Peyer's patch (tissue), 4 donors: ENCODE data around the gene MIER1. TPM values are rescaled to one million over a fixed set of nuclear protein-coding genes. Genes with fewer than 3 reads are reported as not detected.
"Not testable (repeated sequence)": the region's sequence is repeated elsewhere in the genome, so short reads cannot be mapped to it uniquely, and the experiment has no call there.

ENCODE experiments used
- DNase-seq, 3 donors: peaks; one replicate each; pipeline ENCODE4 v3.0.0-alpha.2; 2017 to 2019
- H3K27ac ChIP-seq, 4 donors: fragments of 200-600 bp; sonication (generic); one replicate each; pipeline ENCODE4 v1.5.1; 2016 to 2019
- H3K27me3 ChIP-seq, 2 donors: fragments of 200-600 bp; sonication (generic); one replicate each; pipeline ENCODE4 v1.5.1; 2019
- H3K36me3 ChIP-seq, 3 donors: fragments of 200-600 bp; sonication (generic); one replicate each; pipeline ENCODE4 v1.5.1; 2016 to 2019
- H3K4me1 ChIP-seq, 4 donors: fragments of 200-600 bp; sonication (generic); one replicate each; pipeline ENCODE4 v1.5.1; 2016 to 2019
- H3K4me3 ChIP-seq, 4 donors: fragments of 200-600 bp; sonication (generic); 1 replicate in 3 of 4; 2 replicates in 1 of 4; pipeline ENCODE4 v1.5.1; 2016 to 2019; ENCODE audit warnings: mild to moderate bottlenecking in 1 of 4
- H3K9me3 ChIP-seq, 4 donors: fragments of 200-600 bp; sonication (generic); one replicate each; pipeline ENCODE4 v1.5.1; 2016 to 2019; ENCODE audit warnings: mild to moderate bottlenecking in 1 of 4
- POLR2A ChIP-seq, 2 donors: fragments of 450-650 bp; IDR thresholded peaks; one replicate each; pipeline ENCODE4 v1.5.1; 2017; ENCODE audit warnings: antibody characterized with exemption in 2 of 2, mild to moderate bottlenecking in 2 of 2, moderate library complexity in 2 of 2
- total RNA-seq, 4 donors: library from RNA; depleted of rRNA; stranded (reverse); fragments of >200 nt; gene quantifications; one replicate each; pipeline ENCODE4 v1.1.0, GENCODE V29; 2016
- TF ChIP-seq, protein P1 (sequence below), 6 experiments: fragments of 450-650 bp in 4 of 6; fragments of 200-600 bp in 2 of 6; sonication (generic) in 1 of 6; IDR thresholded peaks; one replicate each; pipeline ENCODE4 v1.5.1; 2017 to 2019; ENCODE audit warnings: antibody characterized with exemption in 6 of 6, mild to moderate bottlenecking in 3 of 6, moderate library complexity in 1 of 6

Gene MIER1
- total RNA-seq, 4 donors from 2014 or later = 25.3 to 56.1 (median 39.5) TPM

DNA sequence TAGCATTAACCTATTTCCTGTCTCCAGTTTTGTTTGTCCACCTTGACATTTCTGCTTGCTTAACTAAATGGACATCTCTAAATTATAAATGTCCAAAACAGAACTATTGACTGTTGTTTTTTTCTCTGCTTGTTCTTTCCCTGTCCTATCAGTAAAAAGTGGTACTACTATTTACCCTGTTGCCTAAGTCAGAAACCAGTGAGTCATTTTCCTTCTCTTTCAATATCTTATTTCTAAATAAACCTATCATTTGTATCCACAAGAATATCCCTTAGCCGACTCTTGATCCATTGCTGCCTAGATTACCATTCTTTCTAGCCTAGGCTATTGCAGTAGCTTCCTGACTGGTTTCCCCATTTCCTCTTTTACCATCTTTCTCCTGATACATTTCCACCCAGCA, 22.5 kb downstream of the MIER1 start:
- H3K27ac ChIP-seq = no peak overlapping the region

GRCh38 chr1:66951513-66951912, 26.7 kb downstream of the MIER1 start:
- peaks cover 0 to 45% (median 0%) of the 10 kb centered on the region in 3 donors for H3K36me3 ChIP-seq
- TF ChIP-seq POLR2A (IDR thresholded peaks at IDR 0.05) = no peak
- TF ChIP-seq, protein P1, sequence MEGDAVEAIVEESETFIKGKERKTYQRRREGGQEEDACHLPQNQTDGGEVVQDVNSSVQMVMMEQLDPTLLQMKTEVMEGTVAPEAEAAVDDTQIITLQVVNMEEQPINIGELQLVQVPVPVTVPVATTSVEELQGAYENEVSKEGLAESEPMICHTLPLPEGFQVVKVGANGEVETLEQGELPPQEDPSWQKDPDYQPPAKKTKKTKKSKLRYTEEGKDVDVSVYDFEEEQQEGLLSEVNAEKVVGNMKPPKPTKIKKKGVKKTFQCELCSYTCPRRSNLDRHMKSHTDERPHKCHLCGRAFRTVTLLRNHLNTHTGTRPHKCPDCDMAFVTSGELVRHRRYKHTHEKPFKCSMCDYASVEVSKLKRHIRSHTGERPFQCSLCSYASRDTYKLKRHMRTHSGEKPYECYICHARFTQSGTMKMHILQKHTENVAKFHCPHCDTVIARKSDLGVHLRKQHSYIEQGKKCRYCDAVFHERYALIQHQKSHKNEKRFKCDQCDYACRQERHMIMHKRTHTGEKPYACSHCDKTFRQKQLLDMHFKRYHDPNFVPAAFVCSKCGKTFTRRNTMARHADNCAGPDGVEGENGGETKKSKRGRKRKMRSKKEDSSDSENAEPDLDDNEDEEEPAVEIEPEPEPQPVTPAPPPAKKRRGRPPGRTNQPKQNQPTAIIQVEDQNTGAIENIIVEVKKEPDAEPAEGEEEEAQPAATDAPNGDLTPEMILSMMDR (IDR thresholded peaks at IDR 0.05) = no peak

More for the DNA sequence above, 22.5 kb downstream of the MIER1 start:
- no peak for TF ChIP-seq POLR2A (IDR thresholded peaks at IDR 0.05)
- TF ChIP-seq, protein P1 (IDR thresholded peaks at IDR 0.05) = no peak
- no peak for DNase-seq
- H3K9me3 ChIP-seq = no peaks in the 10 kb centered on the region
- H3K27me3 ChIP-seq = no peaks in the 10 kb centered on the region
- peaks cover 0 to 47% (median 0%) of the 10 kb centered on the region in 3 donors for H3K36me3 ChIP-seq
- no peak overlapping the region for H3K4me3 ChIP-seq
- peaks cover 0 to 9% (median 0%) of the 10 kb centered on the region in 4 donors for H3K4me1 ChIP-seq

GRCh38 chr1:66954208-66954607, 29.4 kb downstream of the MIER1 start:
- peaks cover 0 to 38% (median 0%) of the 10 kb centered on the region in 3 donors for H3K36me3 ChIP-seq

More at GRCh38 chr1:66951513-66951912, 26.7 kb downstream of the MIER1 start:
- no peak for DNase-seq
- Histone ChIP-seq H3K27me3 (no peaks in the 10 kb centered on the region), H3K4me1 (no peaks in the 10 kb centered on the region), H3K4me3 (no peak overlapping the region), H3K27ac (no peak overlapping the region), H3K9me3 (no peaks in the 10 kb centered on the region)

DNA sequence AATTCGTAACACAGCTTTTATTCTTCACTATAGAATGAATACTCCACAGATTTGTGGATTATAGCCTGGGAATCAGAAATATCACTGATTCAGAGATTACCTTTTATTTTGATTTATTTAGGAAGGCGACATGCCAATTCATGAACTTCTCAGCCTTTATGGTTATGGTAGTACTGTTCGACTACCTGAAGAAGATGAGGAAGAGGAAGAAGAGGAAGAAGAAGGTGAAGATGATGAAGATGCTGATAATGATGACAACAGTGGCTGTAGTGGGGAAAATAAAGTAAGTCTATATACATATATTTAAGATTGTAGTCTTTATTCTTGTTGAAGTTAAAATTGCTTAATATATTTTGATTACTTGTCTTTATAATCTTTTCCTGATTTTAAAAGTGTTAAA, 33.1 kb downstream of the MIER1 start:
- Histone ChIP-seq H3K4me1 (no peaks in the 10 kb centered on the region), H3K36me3 (peaks cover 0 to 55% (median 0%) of the 10 kb centered on the region in 3 donors), H3K27ac (no peak overlapping the region), H3K27me3 (no peaks in the 10 kb centered on the region), H3K4me3 (no peak overlapping the region), H3K9me3 (no peaks in the 10 kb centered on the region)
- TF ChIP-seq POLR2A (IDR thresholded peaks at IDR 0.05) = no peak
- TF ChIP-seq, protein P1 (IDR thresholded peaks at IDR 0.05) = no peak
- DNase-seq = no peak

More at GRCh38 chr1:66954208-66954607, 29.4 kb downstream of the MIER1 start:
- H3K27ac ChIP-seq = no peak overlapping the region
- no peaks in the 10 kb centered on the region for H3K4me1 ChIP-seq
- no peaks in the 10 kb centered on the region for H3K27me3 ChIP-seq
- TF ChIP-seq POLR2A (IDR thresholded peaks at IDR 0.05) = no peak
- TF ChIP-seq, protein P1 (IDR thresholded peaks at IDR 0.05) = no peak
- no peak overlapping the region for H3K4me3 ChIP-seq
- no peak for DNase-seq
- no peaks in the 10 kb centered on the region for H3K9me3 ChIP-seq

DNA sequence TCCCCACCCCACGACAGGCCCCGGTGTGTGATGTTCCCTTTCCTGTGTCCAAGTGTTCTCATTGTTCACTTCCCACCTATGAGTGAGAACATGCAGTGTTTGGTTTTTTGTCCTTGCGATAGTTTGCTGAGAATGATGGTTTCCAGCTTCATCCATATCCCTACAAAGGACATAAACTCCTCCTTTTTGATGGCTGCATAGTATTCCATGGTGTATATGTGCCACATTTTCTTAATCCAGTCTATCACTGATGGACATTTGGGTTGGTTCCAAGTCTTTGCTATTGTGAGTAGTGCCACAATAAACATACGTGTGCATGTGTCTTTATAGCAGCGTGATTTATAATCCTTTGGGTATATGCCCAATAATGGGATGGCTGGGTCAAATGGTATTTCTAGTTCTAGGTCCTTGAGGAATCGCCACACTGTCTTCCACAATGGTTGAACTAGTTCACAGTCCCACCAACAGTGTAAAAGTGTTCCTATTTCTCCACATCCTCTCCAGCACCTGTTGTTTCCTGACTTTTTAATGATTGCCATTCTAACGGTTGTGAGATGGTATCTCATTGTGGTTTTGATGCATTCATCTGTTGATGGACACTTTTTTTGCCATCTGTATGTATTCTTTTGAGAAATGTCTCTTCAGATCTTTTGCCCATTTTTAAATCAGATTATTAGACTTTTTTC, 41.5 kb downstream of the MIER1 start:
- not testable (repeated sequence) for H3K9me3 ChIP-seq, H3K27me3 ChIP-seq, H3K4me3 ChIP-seq, DNase-seq, H3K27ac ChIP-seq, H3K4me1 ChIP-seq
- H3K36me3 ChIP-seq = peaks cover 0 to 79% (median 0%) of the 10 kb centered on the region in 3 donors

DNA sequence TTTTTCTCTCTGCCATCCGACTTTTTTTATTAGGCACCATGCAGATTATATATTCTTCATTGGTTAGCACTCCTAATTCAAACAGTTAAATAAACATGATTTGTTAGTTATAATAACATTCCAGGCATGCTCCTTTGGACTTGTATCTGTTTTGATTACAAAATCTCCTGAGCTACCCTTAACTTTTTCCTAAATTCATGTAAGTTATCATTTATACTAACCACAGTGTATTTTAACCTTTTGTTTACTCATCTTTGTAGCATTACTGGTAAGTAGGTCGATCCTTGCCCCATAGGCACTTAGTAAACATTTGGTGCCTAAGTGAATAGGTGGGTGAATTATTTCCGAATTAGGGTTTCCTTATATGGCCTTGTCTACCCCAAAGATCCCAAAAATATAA, 43.8 kb downstream of the MIER1 start:
- Histone ChIP-seq H3K4me1 (no peaks in the 10 kb centered on the region), H3K27me3 (no peaks in the 10 kb centered on the region), H3K36me3 (peaks cover 0 to 77% (median 0%) of the 10 kb centered on the region in 3 donors), H3K4me3 (no peak overlapping the region), H3K27ac (no peak overlapping the region), H3K9me3 (no peaks in the 10 kb centered on the region)
- DNase-seq = no peak
- TF ChIP-seq, protein P1 (IDR thresholded peaks at IDR 0.05) = no peak
- TF ChIP-seq POLR2A (IDR thresholded peaks at IDR 0.05) = no peak
